NOMO-1 treated with dmso at 0.1 percent for 144 hours (cell line): ENCODE results near the gene GPR25.
A peak's percentile ranks its signal among the peaks of the same experiment; 100 is the strongest.

Source experiments
- DNase-seq: peaks from one replicate; lab custom pipeline; 2025; ENCODE audit not compliant: unreplicated experiment; lab: John Stamatoyannopoulos, UW

The GPR25 gene

GRCh38 chr1:200873116-200873670, 412 bp downstream of the GPR25 start:
- DNase-seq: no peak

- DNase-seq: no peak
Observed at GRCh38 chr1:200873671-200874397, 1.1 kb downstream of the GPR25 start.

DNA sequence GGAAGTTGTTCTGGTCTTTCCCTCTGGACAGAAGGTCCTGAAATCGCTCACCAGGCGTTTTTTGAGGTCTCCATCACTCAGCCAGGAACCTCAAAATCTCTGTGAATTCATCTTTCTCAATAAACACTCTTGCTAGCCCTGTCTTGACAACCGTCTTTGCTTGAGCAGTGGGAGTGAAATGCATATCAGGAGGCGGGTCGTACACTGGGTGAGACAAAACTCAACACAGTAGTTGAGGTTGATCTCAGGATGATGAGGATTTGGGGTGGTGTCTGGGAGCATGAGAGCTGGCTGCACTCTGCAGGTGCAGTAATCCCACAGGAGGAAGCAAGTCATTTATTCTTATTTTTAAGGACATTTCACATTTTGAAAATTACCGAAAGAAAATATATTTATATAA, 1.9 kb downstream of the GPR25 start:
- DNase-seq: no peak

DNA sequence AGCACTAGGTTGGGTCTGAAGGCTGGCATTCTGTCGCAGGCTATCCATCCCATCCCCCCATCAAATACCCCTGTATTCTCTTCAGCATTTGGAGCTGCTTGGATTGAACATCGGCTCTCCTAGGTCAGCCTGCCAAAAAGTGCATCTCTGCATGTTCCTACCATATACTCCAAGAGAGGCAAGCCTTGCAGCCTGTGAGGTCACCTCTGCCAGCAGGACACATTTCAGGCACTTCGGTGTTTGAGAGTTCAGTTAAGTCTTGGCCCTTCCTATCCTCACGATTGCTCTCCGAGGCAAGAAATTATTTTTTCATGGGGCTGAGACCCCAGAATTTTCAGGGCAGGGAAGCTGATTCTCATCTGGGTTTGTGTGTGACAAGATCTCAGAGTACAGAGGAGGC, 2.6 kb downstream of the GPR25 start:
- no peak for DNase-seq

GRCh38 chr1:200877010-200877409, 4.2 kb downstream of the GPR25 start:
- no peak for DNase-seq

- DNase-seq: no peak
Observed at GRCh38 chr1:200877839-200878551, 5.2 kb downstream of the GPR25 start.

GRCh38 chr1:200880212-200880611, 7.4 kb downstream of the GPR25 start:
- DNase-seq: no peak

- DNase-seq: no peak
Observed at GRCh38 chr1:200883118-200883517, 10.3 kb downstream of the GPR25 start.

GRCh38 chr1:200885623-200886402, 13.0 kb downstream of the GPR25 start:
- DNase-seq: no peak

DNA sequence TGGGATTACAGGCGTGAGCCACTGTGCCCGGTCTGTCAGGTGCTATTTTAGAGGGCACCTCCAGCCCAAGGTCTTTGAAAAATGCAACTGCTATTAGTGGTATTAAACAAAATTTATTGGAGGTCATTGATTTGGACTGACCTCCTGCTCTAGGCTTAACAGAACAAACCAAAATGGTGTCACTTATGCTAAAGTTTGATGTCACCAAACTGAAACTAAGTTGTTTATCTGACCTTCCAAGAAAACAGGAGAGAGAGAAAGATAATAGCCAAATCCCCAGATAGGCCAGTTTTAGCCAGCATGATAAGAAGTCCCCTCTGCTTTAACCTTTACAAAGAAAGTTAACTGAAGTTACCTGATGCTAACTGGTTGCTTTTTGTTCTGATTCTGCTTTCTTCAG, 13.8 kb downstream of the GPR25 start:
- no peak for DNase-seq

DNA sequence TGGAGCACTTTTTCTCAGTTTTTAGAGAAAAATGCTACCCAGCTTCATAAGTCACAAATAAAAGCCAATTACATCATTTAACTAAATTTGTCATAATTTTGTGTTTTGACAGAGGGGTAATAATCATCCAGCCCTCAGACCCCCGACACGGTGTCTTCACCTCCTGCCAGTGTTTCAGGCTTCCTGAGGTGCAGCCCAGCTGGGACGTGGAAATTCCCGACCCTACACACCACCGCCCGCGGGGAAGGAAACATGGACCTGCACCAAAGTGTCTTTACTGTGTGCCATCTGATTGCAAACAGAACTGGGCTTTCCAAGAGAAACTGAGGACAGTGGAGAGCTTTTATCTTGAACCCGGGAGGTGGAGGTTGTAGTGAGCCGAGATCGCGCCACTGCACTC, 14.3 kb downstream of the GPR25 start:
- DNase-seq: no peak

- DNase-seq: no peak
Observed at GRCh38 chr1:200887772-200888348, 15.1 kb downstream of the GPR25 start.

GRCh38 chr1:200888349-200888838, 15.6 kb downstream of the GPR25 start:
- DNase-seq: peak; percentile 82

GRCh38 chr1:200889571-200889970, 16.8 kb downstream of the GPR25 start:
- no peak for DNase-seq

DNA sequence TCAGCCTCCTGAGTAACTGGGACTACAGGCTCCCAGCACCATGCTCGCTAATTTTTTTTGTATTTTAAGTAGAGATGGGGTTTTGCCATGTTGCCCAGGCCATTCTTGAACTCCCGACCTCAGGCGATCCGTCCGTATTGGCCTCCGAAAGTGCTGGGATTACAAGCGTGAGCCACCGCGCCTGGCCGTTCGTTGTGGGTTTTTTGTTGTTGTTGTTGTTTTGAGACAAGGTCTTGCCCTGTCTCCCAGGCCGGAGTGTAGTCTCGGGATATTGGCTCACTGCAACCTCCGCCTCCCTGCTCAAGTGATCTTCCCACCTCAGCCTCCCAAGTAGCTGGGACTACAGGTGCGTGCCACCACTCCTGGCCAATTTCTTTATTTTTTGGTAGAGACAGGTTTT, 17.2 kb downstream of the GPR25 start:
- DNase-seq: no peak

DNA sequence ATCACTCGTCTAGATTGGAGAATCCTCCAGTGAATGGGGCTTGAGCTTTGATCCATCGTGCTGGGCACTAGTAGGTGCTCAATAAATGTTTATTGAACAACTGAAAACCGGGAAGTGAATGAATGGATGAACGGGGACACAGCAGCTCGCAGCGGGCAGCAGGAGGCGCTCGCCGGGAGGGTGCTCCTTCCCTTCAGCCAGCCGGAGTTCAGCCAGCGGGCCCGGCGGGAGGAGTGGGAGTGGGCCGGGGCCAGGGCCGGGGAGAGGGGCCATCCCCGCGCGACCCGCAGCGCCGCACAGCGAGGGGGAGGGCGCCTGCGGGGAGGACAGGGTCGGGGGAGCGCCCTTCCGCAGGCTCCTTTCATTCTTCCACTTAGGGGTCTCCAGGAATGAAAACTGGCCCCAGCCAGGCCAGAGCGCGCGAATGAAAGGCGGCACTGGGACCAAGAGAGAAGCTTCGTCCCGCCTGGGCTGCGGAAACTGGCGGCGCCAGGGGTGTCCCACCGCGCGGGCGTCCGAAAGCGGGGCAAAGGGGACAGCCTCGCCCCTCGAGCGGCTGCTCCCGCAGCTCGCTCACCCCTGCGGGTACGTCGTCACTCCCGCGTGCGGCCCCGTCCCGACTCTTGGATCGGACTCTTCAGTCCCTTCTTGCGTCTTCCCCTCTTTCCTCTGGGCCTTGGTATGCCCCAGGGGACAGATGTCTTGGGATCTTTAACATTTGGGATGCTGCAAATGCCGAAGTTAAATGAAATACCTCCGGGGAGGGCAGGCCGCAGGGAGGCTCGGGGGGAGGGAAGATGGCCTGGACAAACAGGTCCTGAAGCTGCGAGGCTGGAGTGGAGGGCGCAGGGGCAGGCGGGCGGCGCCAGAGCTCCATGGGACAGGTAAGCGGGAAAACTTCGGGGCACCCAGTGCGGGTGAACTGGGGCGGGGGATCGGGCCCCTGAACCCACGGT, 18.3 kb downstream of the GPR25 start:
- peak; percentile 47 for DNase-seq

DNA sequence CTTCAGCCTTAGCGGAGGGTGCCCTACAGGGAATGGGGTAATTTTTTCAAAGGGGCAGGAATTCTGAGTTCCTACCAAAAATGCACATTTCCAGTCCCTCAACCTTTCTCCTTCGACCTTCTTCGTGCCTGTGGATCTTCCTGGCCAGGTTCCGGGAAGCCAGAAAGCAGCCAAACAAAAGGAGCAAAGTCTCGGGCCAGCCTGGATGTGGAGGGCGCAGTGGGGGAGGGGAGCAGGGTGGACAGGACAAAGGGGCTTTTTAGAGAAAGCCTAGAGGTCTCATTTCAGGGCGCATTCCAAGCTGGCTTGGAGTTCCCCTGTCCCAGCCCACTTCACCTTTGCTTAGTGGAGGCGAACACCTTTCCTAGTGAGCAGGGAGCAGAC, 19.0 kb downstream of the GPR25 start:
- DNase-seq: no peak

DNA sequence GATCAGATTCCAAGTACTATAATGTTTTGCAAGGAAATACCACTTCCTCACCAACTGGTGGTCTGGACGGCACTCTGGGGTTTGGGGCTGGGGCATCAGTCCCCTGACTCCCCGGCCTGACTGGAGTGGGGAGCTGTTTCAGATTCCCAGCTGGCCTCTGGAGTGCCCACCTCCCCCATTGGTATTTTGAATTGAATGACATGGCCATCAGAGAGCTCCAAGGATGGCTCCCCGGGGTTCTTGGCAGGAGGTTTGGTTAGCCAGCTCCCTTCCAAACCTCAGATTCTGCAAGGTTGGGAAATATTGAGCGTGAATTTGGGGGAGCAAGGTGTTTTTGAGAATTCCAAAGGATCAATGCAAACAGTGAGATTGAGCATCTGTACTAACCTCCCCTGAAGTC, 19.8 kb downstream of the GPR25 start:
- DNase-seq: no peak

GRCh38 chr1:200892958-200893357, 20.2 kb downstream of the GPR25 start:
- no peak for DNase-seq

GRCh38 chr1:200893411-200893901, 20.7 kb downstream of the GPR25 start:
- no peak for DNase-seq
